Measurements from ENCODE around the gene CACNA1B.

CACNA1B gene

DNA sequence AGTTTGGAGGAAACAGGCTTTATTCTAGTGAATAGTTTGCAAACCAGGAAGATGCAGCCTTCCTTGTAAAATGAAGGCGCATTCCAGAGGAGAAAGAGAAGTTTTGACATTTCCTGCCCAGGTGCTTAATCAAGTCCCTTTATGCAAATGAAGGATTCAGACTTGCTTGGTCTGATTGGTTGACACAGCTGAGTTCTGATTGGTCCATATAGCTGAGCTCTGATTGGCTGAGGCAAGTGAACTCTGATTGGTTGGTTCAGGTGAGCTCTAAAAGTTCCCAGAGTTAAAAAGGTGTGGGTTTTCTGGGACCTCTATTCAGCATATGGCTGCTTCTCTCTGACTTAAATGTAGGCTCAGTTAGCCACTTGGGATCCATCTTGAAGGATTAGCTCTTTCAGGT is 151.0 kb downstream of the CACNA1B start:
- Histone ChIP-seq H3K4me3 (ENCODE audit: low read length) (no peak overlapping the region), H3K27ac (ENCODE audit: low read length) (no peak overlapping the region), H3K9ac (ENCODE audit: low read length) (no peak overlapping the region), H3K27me3 (ENCODE audit: control insufficient read depth, insufficient read depth, low read length) (peaks cover 10% of the 10 kb centered on the region), H3K4me1 (ENCODE audit: control insufficient read depth, low read depth, low read length) (no peaks in the 10 kb centered on the region), H3K36me3 (ENCODE audit: control insufficient read depth, low read depth, low read length) (peaks cover 4% of the 10 kb centered on the region), H3K9me3 (ENCODE audit: control insufficient read depth, low read depth, low read length) (peaks cover 4% of the 10 kb centered on the region)

DNA sequence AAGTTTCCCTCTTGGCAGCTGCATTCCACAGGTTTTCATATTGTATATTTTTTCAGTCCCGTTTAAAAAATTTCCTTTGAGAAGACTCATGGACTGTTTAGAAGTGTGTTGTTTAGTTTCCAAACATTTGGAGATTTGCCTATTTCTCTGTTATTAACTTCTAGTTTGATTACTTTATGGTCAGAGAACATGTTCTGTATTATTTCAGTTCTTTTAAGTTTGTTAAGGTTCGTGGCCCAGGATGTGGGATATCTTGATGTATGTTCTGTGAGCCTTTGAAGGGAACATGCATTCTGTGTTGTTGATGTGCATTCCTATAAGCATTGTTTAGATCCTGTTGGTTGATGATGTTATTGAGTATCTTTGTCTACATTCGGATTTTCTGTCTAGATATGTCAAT is 153.6 kb downstream of the CACNA1B start:
- Histone ChIP-seq H3K36me3 (ENCODE audit: control insufficient read depth, low read depth, low read length) (no peaks in the 10 kb centered on the region), H3K27ac (ENCODE audit: low read length) (no peak overlapping the region), H3K9me3 (ENCODE audit: control insufficient read depth, low read depth, low read length) (peaks cover 4% of the 10 kb centered on the region), H3K4me3 (ENCODE audit: low read length) (no peak overlapping the region), H3K27me3 (ENCODE audit: control insufficient read depth, insufficient read depth, low read length) (no peaks in the 10 kb centered on the region), H3K4me1 (ENCODE audit: control insufficient read depth, low read depth, low read length) (no peaks in the 10 kb centered on the region), H3K9ac (ENCODE audit: low read length) (no peak overlapping the region)

DNA sequence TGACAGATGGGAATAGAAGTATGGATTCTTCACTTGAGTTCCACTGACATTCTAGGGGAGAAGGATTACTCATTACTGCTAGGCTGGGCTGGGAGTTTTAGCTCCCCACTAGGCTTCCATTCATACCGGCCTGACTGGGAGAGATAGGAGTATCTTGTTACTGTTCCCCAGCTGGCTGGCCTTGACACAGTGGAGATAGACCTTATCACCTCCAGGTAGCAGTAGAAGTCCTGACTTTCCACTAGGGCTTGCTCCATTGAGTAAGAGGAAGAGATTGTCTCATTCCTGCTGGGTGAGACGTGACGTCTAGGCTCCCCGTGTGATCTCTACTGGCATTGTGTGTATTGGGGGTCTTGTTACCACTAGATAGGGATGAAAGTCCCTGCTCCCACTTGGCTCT is 156.4 kb downstream of the CACNA1B start:
- peaks cover 4% of the 10 kb centered on the region for H3K9me3 ChIP-seq (ENCODE audit: control insufficient read depth, low read depth, low read length)
- H3K36me3 ChIP-seq (ENCODE audit: control insufficient read depth, low read depth, low read length): no peaks in the 10 kb centered on the region
- H3K4me3 ChIP-seq (ENCODE audit: low read length): no peak overlapping the region
- no peak overlapping the region for H3K27ac ChIP-seq (ENCODE audit: low read length)
- no peak overlapping the region for H3K9ac ChIP-seq (ENCODE audit: low read length)
- no peaks in the 10 kb centered on the region for H3K4me1 ChIP-seq (ENCODE audit: control insufficient read depth, low read depth, low read length)
- H3K27me3 ChIP-seq (ENCODE audit: control insufficient read depth, insufficient read depth, low read length): no peaks in the 10 kb centered on the region

- H3K27me3 ChIP-seq (ENCODE audit: control insufficient read depth, insufficient read depth, low read length): no peaks in the 10 kb centered on the region
- H3K9me3 ChIP-seq (ENCODE audit: control insufficient read depth, low read depth, low read length): peaks cover 4% of the 10 kb centered on the region
- no peak overlapping the region for H3K9ac ChIP-seq (ENCODE audit: low read length)
- no peaks in the 10 kb centered on the region for H3K4me1 ChIP-seq (ENCODE audit: control insufficient read depth, low read depth, low read length)
- H3K36me3 ChIP-seq (ENCODE audit: control insufficient read depth, low read depth, low read length): no peaks in the 10 kb centered on the region
- H3K27ac ChIP-seq (ENCODE audit: low read length): no peak overlapping the region
- no peak overlapping the region for H3K4me3 ChIP-seq (ENCODE audit: low read length)
Measured at GRCh38 chr9:138037140-138037539, 159.6 kb downstream of the CACNA1B start.

DNA sequence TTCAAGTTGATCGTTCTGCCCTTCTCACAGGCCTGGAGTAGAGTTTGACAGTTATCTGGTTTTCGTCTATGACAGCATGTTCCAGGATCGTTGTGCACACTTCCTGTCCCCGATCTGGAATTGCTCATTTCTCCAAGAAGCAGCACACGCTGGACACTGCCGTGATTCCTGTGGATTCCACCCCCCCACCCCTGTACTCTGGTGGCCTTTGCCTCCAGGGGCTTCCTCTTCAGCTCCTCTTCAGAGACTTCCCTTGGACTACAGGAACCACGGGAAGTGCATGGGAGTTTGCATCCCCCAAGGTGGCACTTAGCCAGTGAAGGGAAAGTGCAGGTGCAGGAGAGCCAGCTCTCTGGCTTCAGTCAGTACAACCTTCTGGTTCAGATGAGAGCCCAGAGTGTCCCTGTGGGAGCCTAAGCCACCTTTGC is 160.7 kb downstream of the CACNA1B start:
- no peak overlapping the region for H3K4me3 ChIP-seq (ENCODE audit: low read length)
- H3K9ac ChIP-seq (ENCODE audit: low read length): no peak overlapping the region
- H3K36me3 ChIP-seq (ENCODE audit: control insufficient read depth, low read depth, low read length): no peaks in the 10 kb centered on the region
- no peaks in the 10 kb centered on the region for H3K4me1 ChIP-seq (ENCODE audit: control insufficient read depth, low read depth, low read length)
- no peaks in the 10 kb centered on the region for H3K27me3 ChIP-seq (ENCODE audit: control insufficient read depth, insufficient read depth, low read length)
- H3K9me3 ChIP-seq (ENCODE audit: control insufficient read depth, low read depth, low read length): no peaks in the 10 kb centered on the region
- H3K27ac ChIP-seq (ENCODE audit: low read length): no peak overlapping the region

DNA sequence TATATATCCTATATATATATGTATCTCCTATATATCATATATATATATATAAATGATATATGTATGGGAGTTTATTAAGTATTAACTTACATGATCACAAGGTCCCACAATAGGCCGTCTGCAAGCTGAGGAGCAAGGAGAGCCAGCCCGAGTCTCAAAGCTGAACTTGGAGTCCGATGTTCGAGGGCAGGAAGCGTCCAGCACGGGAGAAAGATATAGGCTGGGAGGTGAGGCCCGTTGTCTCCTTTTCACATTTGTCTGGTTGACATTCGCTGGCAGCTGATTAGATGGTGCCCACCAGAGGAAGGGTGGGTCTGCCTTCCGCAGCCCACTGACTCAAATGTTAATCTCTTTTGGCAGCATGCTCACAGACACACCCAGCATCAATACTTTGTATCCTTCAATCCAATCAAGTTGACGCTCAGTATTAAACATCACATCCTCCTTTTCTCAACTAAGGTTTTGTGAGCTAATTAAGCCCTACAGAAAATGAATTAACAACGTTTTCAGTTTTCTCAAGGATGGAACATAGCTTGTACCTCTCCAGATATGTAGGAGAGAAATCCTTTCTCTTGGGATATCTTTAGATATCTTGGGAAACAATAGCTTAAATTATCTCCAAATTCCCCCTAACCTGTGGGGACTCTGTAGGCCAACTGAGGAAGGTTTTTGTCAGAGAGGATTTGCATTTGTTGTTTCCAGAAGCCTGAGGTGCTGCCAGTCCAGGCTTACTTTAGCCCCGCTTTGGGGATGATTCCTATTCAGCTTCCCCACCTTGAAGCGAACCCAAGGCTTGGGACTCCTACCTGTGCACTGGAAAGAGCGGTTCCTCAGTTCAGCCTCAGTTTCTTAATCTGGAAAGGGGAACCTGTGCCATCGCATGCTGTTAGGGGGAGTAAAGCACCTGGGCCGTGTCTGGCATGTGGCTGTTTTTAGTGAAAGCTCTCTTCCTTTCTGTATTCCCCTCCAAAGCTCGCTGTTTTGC is 163.2 kb downstream of the CACNA1B start:
- H3K27ac ChIP-seq (ENCODE audit: low read length): no peak overlapping the region
- H3K4me1 ChIP-seq (ENCODE audit: control insufficient read depth, low read depth, low read length): no peaks in the 10 kb centered on the region
- no peaks in the 10 kb centered on the region for H3K27me3 ChIP-seq (ENCODE audit: control insufficient read depth, insufficient read depth, low read length)
- no peak overlapping the region for H3K9ac ChIP-seq (ENCODE audit: low read length)
- H3K4me3 ChIP-seq (ENCODE audit: low read length): no peak overlapping the region
- no peaks in the 10 kb centered on the region for H3K9me3 ChIP-seq (ENCODE audit: control insufficient read depth, low read depth, low read length)
- no peaks in the 10 kb centered on the region for H3K36me3 ChIP-seq (ENCODE audit: control insufficient read depth, low read depth, low read length)

DNA sequence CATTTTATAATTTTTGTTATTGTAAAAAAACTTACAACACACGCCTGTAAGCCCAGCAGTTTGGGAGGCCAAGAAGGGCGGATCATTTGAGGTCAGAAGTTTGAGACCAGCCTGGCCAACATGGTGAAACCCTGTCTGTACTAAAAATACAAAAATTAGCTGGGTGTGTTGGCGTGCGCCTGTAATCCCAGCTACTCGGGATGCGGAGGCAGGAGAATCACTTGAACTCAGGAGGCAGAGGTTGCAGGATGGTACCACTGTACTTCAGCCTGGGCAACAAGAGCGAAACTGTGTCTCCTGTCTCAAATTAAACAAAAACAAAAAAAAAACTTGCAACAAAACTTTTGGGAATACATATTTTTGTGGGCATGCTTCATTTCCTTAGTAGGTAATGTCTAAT is 164.6 kb downstream of the CACNA1B start:
- H3K27me3 ChIP-seq (ENCODE audit: control insufficient read depth, insufficient read depth, low read length): no peaks in the 10 kb centered on the region

DNA sequence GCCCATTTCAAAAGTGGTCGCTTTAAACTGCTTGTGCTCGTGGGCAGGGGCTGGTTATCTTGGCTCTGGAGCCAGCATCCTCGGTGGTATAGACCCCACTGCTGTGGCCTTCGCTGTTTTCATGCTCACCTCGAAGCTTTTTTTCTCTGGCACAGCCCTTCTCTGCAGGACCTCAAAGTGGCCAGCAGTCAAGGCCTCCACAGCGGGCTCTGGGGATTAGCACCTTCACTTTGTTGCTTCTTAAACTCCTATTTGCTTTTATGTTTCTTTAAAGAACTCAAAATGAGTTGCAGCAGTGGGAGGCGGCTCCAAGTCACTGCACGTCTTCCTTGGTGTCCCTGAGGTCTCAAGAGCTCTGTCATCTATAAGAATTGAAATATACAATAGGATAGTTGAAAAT is 165.1 kb downstream of the CACNA1B start:
- H3K36me3 ChIP-seq (ENCODE audit: control insufficient read depth, low read depth, low read length): no peaks in the 10 kb centered on the region
- H3K9me3 ChIP-seq (ENCODE audit: control insufficient read depth, low read depth, low read length): no peaks in the 10 kb centered on the region
- H3K4me3 ChIP-seq (ENCODE audit: low read length): no peak overlapping the region
- no peaks in the 10 kb centered on the region for H3K4me1 ChIP-seq (ENCODE audit: control insufficient read depth, low read depth, low read length)
- no peak overlapping the region for H3K27ac ChIP-seq (ENCODE audit: low read length)
- H3K27me3 ChIP-seq (ENCODE audit: control insufficient read depth, insufficient read depth, low read length): no peaks in the 10 kb centered on the region
- H3K9ac ChIP-seq (ENCODE audit: low read length): no peak overlapping the region

More for the DNA sequence above, 164.6 kb downstream of the CACNA1B start:
- no peak overlapping the region for H3K27ac ChIP-seq (ENCODE audit: low read length)
- H3K9ac ChIP-seq (ENCODE audit: low read length): no peak overlapping the region
- no peak overlapping the region for H3K4me3 ChIP-seq (ENCODE audit: low read length)
- H3K36me3 ChIP-seq (ENCODE audit: control insufficient read depth, low read depth, low read length): no peaks in the 10 kb centered on the region
- H3K9me3 ChIP-seq (ENCODE audit: control insufficient read depth, low read depth, low read length): no peaks in the 10 kb centered on the region
- no peaks in the 10 kb centered on the region for H3K4me1 ChIP-seq (ENCODE audit: control insufficient read depth, low read depth, low read length)

- H3K36me3 ChIP-seq (ENCODE audit: control insufficient read depth, low read depth, low read length): no peaks in the 10 kb centered on the region
- no peaks in the 10 kb centered on the region for H3K9me3 ChIP-seq (ENCODE audit: control insufficient read depth, low read depth, low read length)
- no peaks in the 10 kb centered on the region for H3K27me3 ChIP-seq (ENCODE audit: control insufficient read depth, insufficient read depth, low read length)
- H3K4me1 ChIP-seq (ENCODE audit: control insufficient read depth, low read depth, low read length): no peaks in the 10 kb centered on the region
- no peak overlapping the region for H3K9ac ChIP-seq (ENCODE audit: low read length)
- H3K4me3 ChIP-seq (ENCODE audit: low read length): no peak overlapping the region
- no peak overlapping the region for H3K27ac ChIP-seq (ENCODE audit: low read length)
Measured at GRCh38 chr9:138043061-138043410, 165.5 kb downstream of the CACNA1B start.

DNA sequence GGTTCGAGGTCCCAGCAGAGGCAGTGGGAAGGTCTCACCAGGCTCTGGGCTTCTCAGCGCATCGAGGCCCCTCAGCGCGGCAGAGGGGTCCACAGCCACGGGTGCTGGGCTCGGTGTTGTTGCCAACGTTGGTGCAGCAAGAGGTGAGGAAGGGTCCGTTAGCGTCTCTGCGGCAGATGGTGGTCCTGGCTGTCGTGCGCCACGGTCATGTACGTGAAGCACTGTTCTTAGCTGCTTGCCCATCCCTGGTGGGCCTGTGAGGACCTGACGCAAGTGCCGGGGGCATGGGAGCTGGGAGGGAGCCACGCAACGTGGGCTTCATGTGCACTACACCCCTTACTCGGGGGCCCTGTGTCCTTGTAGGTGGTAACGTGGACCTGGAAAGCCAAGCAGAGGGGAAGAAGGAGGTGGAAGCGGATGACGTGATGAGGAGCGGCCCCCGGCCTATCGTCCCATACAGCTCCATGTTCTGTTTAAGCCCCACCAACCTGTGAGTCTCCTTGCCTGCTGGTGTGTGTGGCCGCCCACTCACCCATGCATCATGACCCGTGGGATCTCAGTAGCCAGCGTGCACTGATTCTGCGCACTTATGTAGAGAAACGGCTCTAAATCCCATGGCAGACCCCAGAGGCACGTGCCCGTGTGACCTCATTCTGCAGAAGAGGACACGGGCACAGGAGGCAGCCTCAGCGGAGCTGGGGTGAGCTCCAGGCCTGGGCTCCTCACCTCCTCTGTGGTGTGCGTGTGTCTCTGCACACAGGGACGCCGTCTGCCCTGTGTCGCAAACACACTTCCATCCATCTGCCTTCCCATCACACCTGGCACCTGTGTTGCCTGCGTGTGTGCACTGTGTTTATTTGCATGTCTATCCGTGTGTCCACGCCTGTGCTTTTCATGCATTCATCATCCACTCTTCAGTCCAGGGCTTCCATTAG is 166.1 kb downstream of the CACNA1B start:
- H3K36me3 ChIP-seq (ENCODE audit: control insufficient read depth, low read depth, low read length): no peaks in the 10 kb centered on the region
- no peaks in the 10 kb centered on the region for H3K9me3 ChIP-seq (ENCODE audit: control insufficient read depth, low read depth, low read length)
- no peak overlapping the region for H3K9ac ChIP-seq (ENCODE audit: low read length)
- H3K27ac ChIP-seq (ENCODE audit: low read length): no peak overlapping the region
- H3K27me3 ChIP-seq (ENCODE audit: control insufficient read depth, insufficient read depth, low read length): no peaks in the 10 kb centered on the region
- H3K4me3 ChIP-seq (ENCODE audit: low read length): no peak overlapping the region
- H3K4me1 ChIP-seq (ENCODE audit: control insufficient read depth, low read depth, low read length): no peaks in the 10 kb centered on the region

DNA sequence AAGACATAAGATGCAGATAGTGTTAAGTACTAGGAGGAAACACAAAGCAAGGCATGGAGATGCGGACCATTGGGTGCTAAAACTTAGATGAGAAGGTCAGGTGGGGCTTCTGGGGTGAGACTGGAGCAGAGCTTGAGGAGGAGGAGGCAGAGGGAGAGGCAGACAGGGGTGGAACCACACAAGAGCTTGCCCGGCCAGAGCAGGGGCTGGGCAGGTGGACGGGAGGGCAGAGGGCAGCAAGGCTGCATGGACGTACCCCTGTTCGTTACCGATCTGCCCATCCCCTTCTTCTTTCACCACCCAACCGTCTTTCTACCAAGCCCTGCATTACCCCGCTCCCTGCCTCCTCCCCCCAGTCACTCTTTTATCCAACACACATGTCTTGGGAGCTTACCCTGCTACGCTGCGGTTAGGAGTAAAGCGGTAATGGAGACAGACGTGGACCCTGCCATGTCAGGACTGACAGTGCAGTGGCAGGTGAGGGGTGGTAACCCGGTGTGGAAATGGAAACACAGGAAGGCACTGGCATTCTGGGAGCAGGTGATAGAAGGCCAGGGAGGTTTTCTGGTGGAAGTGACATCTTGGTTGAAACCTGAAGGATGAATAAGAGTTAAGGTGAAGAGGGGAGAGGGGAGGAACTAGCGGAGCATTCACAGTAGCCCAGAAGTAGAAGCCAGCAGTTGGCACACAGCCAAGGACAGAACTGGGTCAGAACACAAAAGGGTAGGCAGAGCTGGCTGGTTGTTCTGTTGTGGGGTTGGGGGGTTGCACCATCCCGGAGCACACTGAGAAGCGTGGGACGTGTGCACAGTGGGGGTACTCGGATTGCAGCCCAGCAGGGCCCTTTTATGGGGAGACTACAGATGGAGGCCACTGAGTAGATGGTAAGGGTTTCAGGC is 167.2 kb downstream of the CACNA1B start:
- Histone ChIP-seq H3K27ac (ENCODE audit: low read length) (no peak overlapping the region), H3K27me3 (ENCODE audit: control insufficient read depth, insufficient read depth, low read length) (no peaks in the 10 kb centered on the region), H3K36me3 (ENCODE audit: control insufficient read depth, low read depth, low read length) (no peaks in the 10 kb centered on the region), H3K9ac (ENCODE audit: low read length) (no peak overlapping the region), H3K9me3 (ENCODE audit: control insufficient read depth, low read depth, low read length) (no peaks in the 10 kb centered on the region), H3K4me3 (ENCODE audit: low read length) (no peak overlapping the region), H3K4me1 (ENCODE audit: control insufficient read depth, low read depth, low read length) (no peaks in the 10 kb centered on the region)
